DOHH2 (cell line): ENCODE measurements around the gene XK.

Experiments used
- H3F3A ChIP-seq: fragments of 200-600 bp; sonication (generic), shearing (Covaris generic); 2 replicates; pipeline ENCODE4 v1.6.0; 2016; ENCODE audit warnings: antibody characterized with exemption, mild to moderate bottlenecking; ENCODE audit not compliant: control insufficient read depth, insufficient read depth
- H3K27ac ChIP-seq: fragments of 200-600 bp; sonication (generic); 2 replicates; pipeline ENCODE4 v1.5.1; 2014; ENCODE audit warnings: low read depth, mild to moderate bottlenecking, low read length, moderate library complexity
- H3K27me3 ChIP-seq: fragments of 200-600 bp; sonication (generic); 2 replicates; pipeline ENCODE4 v1.6.1; 2014; ENCODE audit warnings: mild to moderate bottlenecking, low read length, mixed read lengths; ENCODE audit not compliant: control insufficient read depth
- H3K36me3 ChIP-seq: fragments of 200-600 bp; sonication (generic); 2 replicates; pipeline ENCODE4 v1.6.1; 2014; ENCODE audit warnings: mild to moderate bottlenecking, low read length, moderate library complexity, mixed read lengths; ENCODE audit not compliant: control insufficient read depth
- H3K4me1 ChIP-seq: fragments of 200-600 bp; sonication (generic); 2 replicates; pipeline ENCODE4 v1.6.1; 2014; ENCODE audit warnings: mild to moderate bottlenecking, low read length, mixed read lengths; ENCODE audit not compliant: control insufficient read depth
- H3K4me2 ChIP-seq: fragments of 200-600 bp; sonication (generic); 2 replicates; pipeline ENCODE4 v1.6.0; 2014; ENCODE audit warnings: mild to moderate bottlenecking, low read length, moderate library complexity
- H3K4me3 ChIP-seq: fragments of 200-600 bp; sonication (generic); 2 replicates; pipeline ENCODE4 v1.5.1; 2014; ENCODE audit warnings: mild to moderate bottlenecking, low read length, mixed read lengths
- H3K79me2 ChIP-seq: fragments of 200-600 bp; sonication (generic); 2 replicates; pipeline ENCODE4 v1.6.1; 2014; ENCODE audit warnings: mild to moderate bottlenecking, low read length, mixed read lengths; ENCODE audit not compliant: control insufficient read depth
- H3K9me2 ChIP-seq: fragments of 200-600 bp; sonication (generic); replicated peaks from 2 replicates; pipeline ENCODE4 v1.6.1; 2014; ENCODE audit warnings: mild to moderate bottlenecking, low read length, mixed read lengths; ENCODE audit not compliant: control insufficient read depth
- H3K9me3 ChIP-seq: fragments of 200-600 bp; sonication (generic); 2 replicates; pipeline ENCODE4 v1.6.1; 2014; ENCODE audit warnings: antibody characterized with exemption, low read length, mixed read lengths; ENCODE audit not compliant: control insufficient read depth, insufficient read depth
- H4K20me1 ChIP-seq: fragments of 200-600 bp; sonication (generic); 2 replicates; pipeline ENCODE4 v1.6.0; 2014; ENCODE audit warnings: low read depth, mild to moderate bottlenecking, antibody characterized with exemption, low read length, moderate library complexity; ENCODE audit not compliant: control insufficient read depth, insufficient read depth
- EZH2phosphoT487 ChIP-seq: fragments of 200-600 bp; sonication (generic); IDR thresholded peaks from 2 replicates; pipeline ENCODE4 v1.6.1; 2017; ENCODE audit warnings: borderline replicate concordance, mild to moderate bottlenecking, antibody characterized with exemption, low read length, moderate library complexity, mixed read lengths
- TF ChIP-seq, protein P1 (sequence below): fragments of 200-600 bp; sonication (generic); IDR thresholded peaks from one replicate; pipeline ENCODE4 v1.5.1; 2014; ENCODE audit warnings: antibody characterized with exemption, mild to moderate bottlenecking, low read depth, low read length; ENCODE audit not compliant: poor library complexity, severe bottlenecking

The XK gene

DNA sequence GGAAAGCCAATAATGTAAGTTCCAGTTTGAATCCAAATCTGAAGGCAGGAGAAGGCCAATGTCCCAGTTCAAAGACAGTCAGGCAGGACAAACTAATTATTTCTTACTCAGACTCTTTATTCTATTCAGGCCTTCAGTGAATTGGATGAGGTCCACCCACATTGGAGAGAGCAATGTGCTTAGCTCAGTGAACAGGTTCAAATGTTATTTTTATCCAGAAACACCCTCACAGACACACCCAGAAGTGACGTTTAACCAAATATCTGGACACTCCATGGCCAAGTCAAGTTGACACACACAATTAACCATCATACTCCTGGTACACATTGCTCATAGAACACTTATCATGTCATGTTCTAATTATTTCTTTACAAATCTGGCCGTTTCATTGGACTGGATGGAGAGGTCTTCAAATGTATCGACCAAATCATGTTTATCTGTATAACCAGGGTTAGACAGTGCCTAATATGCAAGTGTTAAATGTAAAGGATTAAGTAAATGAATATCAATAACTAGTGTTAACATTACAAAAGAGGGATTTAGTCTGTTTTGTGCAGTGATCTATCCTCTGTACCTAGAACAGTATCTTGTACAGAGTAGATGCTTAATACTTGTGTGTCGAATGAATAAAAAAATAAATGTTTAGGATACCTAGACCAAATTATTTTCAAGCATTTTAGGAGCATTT is 27.1 kb upstream of the XK start:
- Histone ChIP-seq H3K4me3 (no peak overlapping the region), H3K4me2 (no peak overlapping the region), H3K27me3 (no peaks in the 10 kb centered on the region), H4K20me1 (no peaks in the 10 kb centered on the region), H3K9me3 (no peaks in the 10 kb centered on the region), H3K4me1 (no peaks in the 10 kb centered on the region), H3K79me2 (no peaks in the 10 kb centered on the region), H3K27ac (no peak overlapping the region), H3K9me2 (no peaks in the 10 kb centered on the region), H3K36me3 (no peaks in the 10 kb centered on the region), H3F3A (no peaks in the 10 kb centered on the region)
- TF ChIP-seq EZH2phosphoT487 = no peak
- TF ChIP-seq, protein P1, sequence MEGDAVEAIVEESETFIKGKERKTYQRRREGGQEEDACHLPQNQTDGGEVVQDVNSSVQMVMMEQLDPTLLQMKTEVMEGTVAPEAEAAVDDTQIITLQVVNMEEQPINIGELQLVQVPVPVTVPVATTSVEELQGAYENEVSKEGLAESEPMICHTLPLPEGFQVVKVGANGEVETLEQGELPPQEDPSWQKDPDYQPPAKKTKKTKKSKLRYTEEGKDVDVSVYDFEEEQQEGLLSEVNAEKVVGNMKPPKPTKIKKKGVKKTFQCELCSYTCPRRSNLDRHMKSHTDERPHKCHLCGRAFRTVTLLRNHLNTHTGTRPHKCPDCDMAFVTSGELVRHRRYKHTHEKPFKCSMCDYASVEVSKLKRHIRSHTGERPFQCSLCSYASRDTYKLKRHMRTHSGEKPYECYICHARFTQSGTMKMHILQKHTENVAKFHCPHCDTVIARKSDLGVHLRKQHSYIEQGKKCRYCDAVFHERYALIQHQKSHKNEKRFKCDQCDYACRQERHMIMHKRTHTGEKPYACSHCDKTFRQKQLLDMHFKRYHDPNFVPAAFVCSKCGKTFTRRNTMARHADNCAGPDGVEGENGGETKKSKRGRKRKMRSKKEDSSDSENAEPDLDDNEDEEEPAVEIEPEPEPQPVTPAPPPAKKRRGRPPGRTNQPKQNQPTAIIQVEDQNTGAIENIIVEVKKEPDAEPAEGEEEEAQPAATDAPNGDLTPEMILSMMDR = no peak

DNA sequence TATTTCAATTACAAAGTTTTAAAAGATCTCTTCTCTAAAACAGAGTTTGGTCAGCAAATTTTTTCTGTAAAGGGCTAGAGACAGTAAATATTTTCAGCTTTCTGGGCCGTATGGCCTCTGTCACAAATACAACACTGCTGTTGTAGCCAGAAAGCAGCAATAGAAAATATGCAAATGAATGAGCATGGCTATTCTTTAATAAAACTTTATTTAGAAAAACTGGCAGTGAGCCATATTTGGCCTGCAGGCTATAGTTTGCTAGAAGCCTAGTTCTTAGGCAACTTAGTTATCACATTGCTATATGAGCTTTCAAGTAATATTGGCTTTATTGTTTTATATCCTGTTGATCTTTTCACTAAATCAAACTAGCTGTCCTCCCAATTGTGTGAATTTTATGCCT is 26.5 kb upstream of the XK start:
- no peaks in the 10 kb centered on the region for H3K4me1 ChIP-seq
- H3K9me3 ChIP-seq = no peaks in the 10 kb centered on the region
- TF ChIP-seq, protein P1 = no peak
- TF ChIP-seq EZH2phosphoT487 = no peak
- no peak overlapping the region for H3K4me3 ChIP-seq
- H3K79me2 ChIP-seq = no peaks in the 10 kb centered on the region
- H4K20me1 ChIP-seq = no peaks in the 10 kb centered on the region
- no peak overlapping the region for H3K4me2 ChIP-seq
- H3K9me2 ChIP-seq = no peaks in the 10 kb centered on the region
- H3K27ac ChIP-seq = no peak overlapping the region
- no peaks in the 10 kb centered on the region for H3K36me3 ChIP-seq
- no peaks in the 10 kb centered on the region for H3F3A ChIP-seq
- H3K27me3 ChIP-seq = no peaks in the 10 kb centered on the region

DNA sequence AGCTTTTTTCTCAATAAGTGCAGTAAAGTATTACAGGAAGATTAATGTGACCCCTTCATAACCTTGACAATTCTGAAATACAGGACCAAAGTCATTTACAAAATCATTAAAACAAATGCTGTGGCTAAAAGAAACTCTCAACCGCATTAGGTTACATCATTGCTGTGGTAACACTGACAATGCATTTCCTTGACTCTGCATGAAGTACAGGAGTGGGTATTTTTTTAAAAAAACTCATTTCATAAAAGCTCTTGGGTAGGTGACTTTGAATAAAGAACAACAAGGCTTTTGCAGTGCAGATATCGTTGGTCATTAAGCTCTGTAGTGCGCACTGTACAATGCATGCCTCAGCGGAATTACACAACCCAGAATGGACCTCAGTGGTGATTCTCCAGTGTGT is 23.4 kb upstream of the XK start:
- H3K4me3 ChIP-seq = no peak overlapping the region
- H3K79me2 ChIP-seq = no peaks in the 10 kb centered on the region
- H3K27me3 ChIP-seq = no peaks in the 10 kb centered on the region
- H3K4me1 ChIP-seq = no peaks in the 10 kb centered on the region
- H3K9me3 ChIP-seq = no peaks in the 10 kb centered on the region
- H3F3A ChIP-seq = no peaks in the 10 kb centered on the region
- H3K27ac ChIP-seq = no peak overlapping the region
- H4K20me1 ChIP-seq = no peaks in the 10 kb centered on the region
- no peak overlapping the region for H3K4me2 ChIP-seq
- no peaks in the 10 kb centered on the region for H3K9me2 ChIP-seq
- TF ChIP-seq, protein P1 = no peak
- no peak for TF ChIP-seq EZH2phosphoT487
- no peaks in the 10 kb centered on the region for H3K36me3 ChIP-seq
